Uterus (tissue), 4 donors: Measurements from ENCODE around the gene TUFT1. TPM values are rescaled to one million over a fixed set of nuclear protein-coding genes. Genes with fewer than 3 reads are reported as not detected.

Source experiments
- DNase-seq, 2 donors: peaks; one replicate each; pipeline ENCODE4 v3.0.0-alpha.2; 2019 to 2020
- H3K27ac ChIP-seq, 2 donors: fragments of 200-600 bp; sonication (generic); 1 replicate in 1 of 2; 2 replicates in 1 of 2; pipeline ENCODE4 v1.5.1; 2016 to 2018
- H3K27me3 ChIP-seq, 2 donors: fragments of 200-600 bp; sonication (generic); one replicate each; pipeline ENCODE4 v1.5.1; 2018 to 2019; ENCODE audit warnings: control low read depth in 1 of 2
- H3K36me3 ChIP-seq, 2 donors: fragments of 200-600 bp; sonication (generic); one replicate each; pipeline ENCODE4 v1.5.1; 2019; ENCODE audit warnings: control low read depth in 1 of 2
- H3K4me1 ChIP-seq, 2 donors: fragments of 200-600 bp; sonication (generic); one replicate each; pipeline ENCODE4 v1.5.1; 2018 to 2019; ENCODE audit warnings: control low read depth in 1 of 2
- H3K4me3 ChIP-seq, 2 donors: fragments of 200-600 bp; sonication (generic); 1 replicate in 1 of 2; 2 replicates in 1 of 2; pipeline ENCODE4 v1.5.1; 2018 to 2019; ENCODE audit warnings: mild to moderate bottlenecking in 1 of 2
- H3K9me3 ChIP-seq, 2 donors: fragments of 200-600 bp; sonication (generic); one replicate each; pipeline ENCODE4 v1.5.1; 2019; ENCODE audit warnings: control low read depth in 1 of 2
- CTCF ChIP-seq, 4 experiments: fragments of 200-600 bp in 2 of 4; fragments of 450-650 bp in 2 of 4; sonication (generic) in 2 of 4; IDR thresholded peaks; one replicate each; pipeline ENCODE4 v1.5.1; 2016 to 2019; ENCODE audit warnings: antibody characterized with exemption in 4 of 4, mild to moderate bottlenecking in 2 of 4, moderate library complexity in 1 of 4
- POLR2A ChIP-seq, 2 donors: fragments of 450-650 bp; IDR thresholded peaks; one replicate each; pipeline ENCODE4 v1.6.1; 2016; ENCODE audit warnings: antibody characterized with exemption in 2 of 2, mild to moderate bottlenecking in 1 of 2, moderate library complexity in 1 of 2
- intact Hi-C: fragments of 100-400 bp; cut with DNase I; formaldehyde crosslinking; loops from one replicate; pipeline ENCODE4 v1.15.1; 2023; ENCODE audit warnings: low total_unique reads
- total RNA-seq, 4 donors: library from RNA; depleted of rRNA in 3 of 4; stranded (reverse); fragments of >200 nt in 3 of 4; gene quantifications; one replicate each; pipeline versions ENCODE4 v1.1.0 to v1.2.4, GENCODE V29; 2014 to 2023
- donor health status: DM: yes; HTN: yes; CAD: no.

The TUFT1 gene
- total RNA-seq, 4 donors from 2014 or later: 0.29 to 7.3 (median 5.0) TPM

- H3K9me3 ChIP-seq: no peaks in the 10 kb centered on the region
- H3K4me1 ChIP-seq: peaks cover 0 to 4% of the 10 kb centered on the region in 2 donors
- no peaks in the 10 kb centered on the region for H3K27me3 ChIP-seq
- no peak for TF ChIP-seq POLR2A (IDR thresholded peaks at IDR 0.05)
- no peak for TF ChIP-seq CTCF (IDR thresholded peaks at IDR 0.05)
- intact Hi-C loops: no loop called here
- peak; percentile 48 to 50 for DNase-seq
- peak overlapping the region; percentile 92 to 97 for H3K27ac ChIP-seq
- H3K36me3 ChIP-seq: no peaks in the 10 kb centered on the region
- H3K4me3 ChIP-seq: peak overlapping the region; percentile 94 to 98
These were observed 72.6 kb downstream of the TUFT1 start for GRCh38 chr1:151612501-151613281.

DNA sequence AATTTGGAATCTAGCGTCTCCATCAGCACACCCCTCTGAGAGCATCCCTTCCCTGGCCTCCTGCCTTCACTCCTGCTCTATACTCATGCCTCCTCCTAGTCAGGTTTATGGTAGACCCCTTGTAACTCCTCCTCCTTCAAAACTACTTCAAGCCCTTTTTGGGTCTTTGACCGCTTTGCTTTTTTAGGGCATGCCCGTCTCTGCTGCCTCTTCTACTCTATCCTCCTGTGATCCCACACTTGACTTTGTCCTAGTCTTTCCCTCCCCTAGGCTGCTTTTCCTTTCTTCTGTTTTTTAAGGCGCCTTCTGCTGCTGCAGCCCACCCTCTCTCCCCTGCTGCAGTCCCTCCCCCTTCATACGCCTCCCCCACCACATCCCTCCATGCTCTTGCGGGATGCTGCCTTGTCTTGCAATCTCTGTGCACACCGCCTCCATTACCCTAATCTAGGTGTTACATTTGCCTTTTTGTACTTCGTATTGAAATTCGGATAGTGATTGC lies 73.2 kb downstream of the TUFT1 start:
- H3K9me3 ChIP-seq: no peaks in the 10 kb centered on the region
- intact Hi-C loops: no loop called here

DNA sequence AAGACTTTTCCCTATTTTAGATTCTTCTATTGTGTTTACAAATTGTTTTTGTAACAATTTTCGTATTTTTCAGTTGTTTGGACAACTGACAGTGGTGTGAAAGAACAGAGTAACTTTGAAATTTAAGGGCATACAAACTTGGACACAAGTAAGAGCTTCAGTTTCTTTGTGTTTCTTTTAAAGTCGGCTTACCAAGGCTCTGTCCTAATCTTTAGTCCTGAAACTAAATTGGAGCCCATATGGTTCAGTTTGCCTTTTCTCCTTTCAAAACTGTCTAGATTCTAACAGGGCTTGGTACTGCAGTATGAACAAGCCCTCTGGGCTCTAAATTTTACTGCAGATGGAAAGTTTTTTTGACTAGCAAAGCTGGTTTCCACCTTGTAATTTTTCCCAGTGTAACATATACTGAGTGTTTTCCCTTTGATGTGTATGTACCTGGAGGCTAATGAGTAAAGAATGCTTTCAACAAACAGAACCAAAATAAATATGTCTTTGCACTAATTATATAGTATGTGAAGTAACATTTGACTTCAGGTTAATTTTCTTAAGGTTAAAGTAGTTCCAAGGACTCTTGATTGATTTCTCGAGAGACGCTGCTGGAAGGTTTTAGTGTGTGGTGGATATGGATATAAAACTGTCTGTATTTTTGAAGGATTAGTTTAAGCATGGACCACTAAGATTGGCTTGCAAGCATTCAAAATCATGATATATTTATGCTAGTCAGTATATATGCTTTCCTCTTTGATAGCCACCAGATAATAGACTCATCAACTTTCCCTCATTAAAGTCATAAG lies 75.8 kb downstream of the TUFT1 start:
- intact Hi-C loops: no loop called here
- H3K27me3 ChIP-seq: no peaks in the 10 kb centered on the region
- TF ChIP-seq CTCF (IDR thresholded peaks at IDR 0.05) (no peak), POLR2A (IDR thresholded peaks at IDR 0.05) (no peak)
- peaks cover 0 to 4% of the 10 kb centered on the region in 2 donors for H3K4me1 ChIP-seq
- H3K36me3 ChIP-seq: no peaks in the 10 kb centered on the region
- H3K9me3 ChIP-seq: no peaks in the 10 kb centered on the region
- H3K4me3 ChIP-seq: no peak overlapping the region
- H3K27ac ChIP-seq: peak overlapping the region in 1 of 2 donors; percentile 17
- DNase-seq: no peak

More for the DNA sequence above, 73.2 kb downstream of the TUFT1 start:
- H3K4me1 ChIP-seq: peaks cover 0 to 4% of the 10 kb centered on the region in 2 donors
- H3K27ac ChIP-seq: peak overlapping the region; percentile 92 to 97
- no peak for DNase-seq
- no peaks in the 10 kb centered on the region for H3K27me3 ChIP-seq
- peak overlapping the region; percentile 94 to 98 for H3K4me3 ChIP-seq
- no peaks in the 10 kb centered on the region for H3K36me3 ChIP-seq
- TF ChIP-seq POLR2A (IDR thresholded peaks at IDR 0.05): no peak
- no peak for TF ChIP-seq CTCF (IDR thresholded peaks at IDR 0.05)

DNA sequence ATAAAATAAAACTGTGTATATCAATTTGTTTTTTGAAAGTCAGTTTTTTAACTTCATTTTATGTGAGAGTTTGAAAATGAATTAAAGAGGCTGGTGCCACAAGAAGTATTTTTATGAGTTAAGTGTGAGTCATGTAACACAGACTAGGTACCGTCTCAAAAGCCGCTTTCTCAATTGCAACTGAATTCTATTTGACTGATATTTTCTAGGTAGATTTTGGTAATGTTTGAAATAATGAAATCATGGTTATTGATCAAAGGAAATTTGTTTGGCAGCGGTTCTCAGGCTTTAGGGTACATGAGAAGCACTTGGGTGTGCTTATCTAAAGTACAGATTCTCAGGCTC lies 76.4 kb downstream of the TUFT1 start:
- no peak for TF ChIP-seq CTCF (IDR thresholded peaks at IDR 0.05)
- TF ChIP-seq POLR2A (IDR thresholded peaks at IDR 0.05): no peak
- no peaks in the 10 kb centered on the region for H3K9me3 ChIP-seq
- H3K27me3 ChIP-seq: no peaks in the 10 kb centered on the region
- no peak overlapping the region for H3K4me3 ChIP-seq
- DNase-seq: no peak
- H3K27ac ChIP-seq: peak overlapping the region in 1 of 2 donors; percentile 17
- no peaks in the 10 kb centered on the region for H3K4me1 ChIP-seq
- H3K36me3 ChIP-seq: no peaks in the 10 kb centered on the region
- intact Hi-C loops: no loop called here

DNA sequence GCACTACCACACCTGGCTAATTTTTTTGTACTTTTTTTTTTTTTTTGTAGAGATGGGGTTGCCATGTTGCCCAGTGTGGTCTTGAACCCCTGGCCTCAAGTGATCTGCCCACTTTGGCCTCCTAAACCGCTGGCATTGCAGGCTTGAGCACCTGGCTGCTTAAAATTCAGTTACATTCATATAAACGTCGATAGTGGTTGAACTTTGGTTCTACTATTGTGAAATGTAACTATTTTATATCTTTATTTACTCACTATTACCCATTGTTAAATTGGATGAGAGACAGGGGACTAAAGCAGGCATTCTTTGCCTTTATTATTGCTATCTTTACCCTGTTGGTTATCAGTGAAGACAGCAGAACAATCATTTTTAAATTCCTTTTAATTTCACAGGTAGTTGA lies 77.9 kb downstream of the TUFT1 start:
- Histone ChIP-seq H3K4me3 (no peak overlapping the region), H3K4me1 (no peaks in the 10 kb centered on the region), H3K36me3 (no peaks in the 10 kb centered on the region), H3K9me3 (no peaks in the 10 kb centered on the region), H3K27me3 (no peaks in the 10 kb centered on the region), H3K27ac (no peak overlapping the region)
- no peak for TF ChIP-seq CTCF (IDR thresholded peaks at IDR 0.05)
- TF ChIP-seq POLR2A (IDR thresholded peaks at IDR 0.05): no peak
- intact Hi-C loops: no loop called here
- no peak for DNase-seq
